Activated CD8-positive, alpha-beta memory T cell treated with anti-CD3 and anti-CD28 coated beads, Interleukin-2, amount 50 U/mL, for 1 hour (primary cell): ENCODE results near the gene BEGAIN.

Experiments used
- DNase-seq: peaks from one replicate; pipeline ENCODE4 v3.0.0-alpha.2; 2020; ENCODE audit errors: extremely low read depth

The BEGAIN gene

GRCh38 chr14:100536721-100537445, 50.3 kb downstream of the BEGAIN start:
- DNase-seq = no peak

GRCh38 chr14:100536121-100536510, 51.1 kb downstream of the BEGAIN start:
- no peak for DNase-seq

GRCh38 chr14:100535287-100536120, 51.7 kb downstream of the BEGAIN start:
- no peak for DNase-seq

GRCh38 chr14:100534528-100535286, 52.5 kb downstream of the BEGAIN start:
- DNase-seq = no peak

GRCh38 chr14:100533656-100534485, 53.3 kb downstream of the BEGAIN start:
- DNase-seq = no peak

- DNase-seq = no peak
These were observed 54.1 kb downstream of the BEGAIN start for GRCh38 chr14:100532906-100533655.

- DNase-seq = no peak
These were observed 54.9 kb downstream of the BEGAIN start for GRCh38 chr14:100532154-100532861.

- no peak for DNase-seq
These were observed 55.8 kb downstream of the BEGAIN start for GRCh38 chr14:100531152-100532121.

GRCh38 chr14:100530270-100531072, 56.7 kb downstream of the BEGAIN start:
- no peak for DNase-seq

GRCh38 chr14:100529561-100530031, 57.6 kb downstream of the BEGAIN start:
- no peak for DNase-seq

- no peak for DNase-seq
These were observed 58.2 kb downstream of the BEGAIN start for GRCh38 chr14:100528962-100529560.

- no peak for DNase-seq
These were observed 60.6 kb downstream of the BEGAIN start for GRCh38 chr14:100526632-100527031.

GRCh38 chr14:100526057-100526456, 61.2 kb downstream of the BEGAIN start:
- DNase-seq = no peak

GRCh38 chr14:100525615-100526014, 61.6 kb downstream of the BEGAIN start:
- DNase-seq = no peak

- no peak for DNase-seq
These were observed 62.3 kb downstream of the BEGAIN start for GRCh38 chr14:100524933-100525243.

- no peak for DNase-seq
These were observed 62.8 kb downstream of the BEGAIN start for GRCh38 chr14:100524233-100524932.

- DNase-seq = no peak
These were observed 63.4 kb downstream of the BEGAIN start for GRCh38 chr14:100523843-100524169.
